Mammary epithelial cell (primary cell): ENCODE results near the gene MFSD2A.

Experiments
- EZH2 ChIP-seq: IDR thresholded peaks from 2 replicates; pipeline ENCODE4 v1.6.1; 2012; ENCODE audit warnings: low read length, inconsistent platforms, borderline replicate concordance
- TF ChIP-seq, protein P1 (sequence below), 2 donors: IDR thresholded peaks in 1 of 2; conservative IDR thresholded peaks in 1 of 2; 2 replicates each; pipeline ENCODE4 v1.5.1; 2011 to 2012; ENCODE audit warnings: inconsistent platforms in 2 of 2, low read length in 2 of 2, mild to moderate bottlenecking in 2 of 2, control low read depth in 1 of 2, low read depth in 1 of 2; ENCODE audit not compliant: insufficient read depth in 1 of 2; ENCODE audit errors: extremely low read depth in 1 of 2

DNA sequence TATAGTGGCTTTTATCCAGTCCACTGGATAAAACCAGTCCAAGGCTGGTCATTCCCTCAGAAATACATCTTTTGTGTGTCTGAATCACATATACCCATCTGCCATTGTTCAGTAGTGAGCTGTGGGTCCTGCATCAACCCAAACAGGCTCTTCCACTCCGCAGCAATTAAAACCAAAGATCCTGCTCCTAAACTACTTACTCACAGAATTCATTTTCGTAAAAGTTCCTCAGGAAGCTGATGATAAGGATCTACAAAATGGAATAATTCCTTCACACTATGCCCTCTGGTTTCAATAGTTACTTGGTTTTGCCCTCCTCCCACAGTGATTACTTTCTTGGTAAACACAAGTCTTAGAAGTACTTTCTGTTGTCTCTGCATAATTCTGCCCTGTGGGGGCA, 5.1 kb upstream of the MFSD2A start:
- TF ChIP-seq, protein P1, sequence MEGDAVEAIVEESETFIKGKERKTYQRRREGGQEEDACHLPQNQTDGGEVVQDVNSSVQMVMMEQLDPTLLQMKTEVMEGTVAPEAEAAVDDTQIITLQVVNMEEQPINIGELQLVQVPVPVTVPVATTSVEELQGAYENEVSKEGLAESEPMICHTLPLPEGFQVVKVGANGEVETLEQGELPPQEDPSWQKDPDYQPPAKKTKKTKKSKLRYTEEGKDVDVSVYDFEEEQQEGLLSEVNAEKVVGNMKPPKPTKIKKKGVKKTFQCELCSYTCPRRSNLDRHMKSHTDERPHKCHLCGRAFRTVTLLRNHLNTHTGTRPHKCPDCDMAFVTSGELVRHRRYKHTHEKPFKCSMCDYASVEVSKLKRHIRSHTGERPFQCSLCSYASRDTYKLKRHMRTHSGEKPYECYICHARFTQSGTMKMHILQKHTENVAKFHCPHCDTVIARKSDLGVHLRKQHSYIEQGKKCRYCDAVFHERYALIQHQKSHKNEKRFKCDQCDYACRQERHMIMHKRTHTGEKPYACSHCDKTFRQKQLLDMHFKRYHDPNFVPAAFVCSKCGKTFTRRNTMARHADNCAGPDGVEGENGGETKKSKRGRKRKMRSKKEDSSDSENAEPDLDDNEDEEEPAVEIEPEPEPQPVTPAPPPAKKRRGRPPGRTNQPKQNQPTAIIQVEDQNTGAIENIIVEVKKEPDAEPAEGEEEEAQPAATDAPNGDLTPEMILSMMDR (conservative IDR thresholded peaks at IDR 0.05 in 1 of 2, IDR thresholded peaks at IDR 0.05 in 1 of 2; ENCODE audit: extremely low read depth in 1 of 2, insufficient read depth in 1 of 2, low read depth in 1 of 2, low read length in 2 of 2) = no peak
- no peak for TF ChIP-seq EZH2
